ENCODE data around the gene PERCC1. TPM values are rescaled to one million over a fixed set of nuclear protein-coding genes. Genes with fewer than 3 reads are reported as not detected.
"Not testable (repeated sequence)": the region's sequence is repeated elsewhere in the genome, so short reads cannot be mapped to it uniquely, and the experiment has no call there.

PERCC1 gene
- total RNA-seq, 1 donor from 2014 or later = not detected

- H3K27ac ChIP-seq (ENCODE audit: low read depth, low read length) = no peak overlapping the region
- no peaks in the 10 kb centered on the region for H3K9me3 ChIP-seq (ENCODE audit: control insufficient read depth in 3 of 3, low read length in 3 of 3)
- no peaks in the 10 kb centered on the region for H3K27me3 ChIP-seq (ENCODE audit: control insufficient read depth in 3 of 3, insufficient read depth in 3 of 3, low read length in 3 of 3)
- peaks cover 0 to 6% (median 0%) of the 10 kb centered on the region in 3 donors for H3K36me3 ChIP-seq (ENCODE audit: control insufficient read depth in 3 of 3, insufficient read depth in 3 of 3, low read length in 3 of 3)
- H3K4me1 ChIP-seq (ENCODE audit: control insufficient read depth in 3 of 3, insufficient read depth in 3 of 3, low read length in 3 of 3) = peaks cover 18 to 42% (median 23%) of the 10 kb centered on the region in 3 donors
- H3K9ac ChIP-seq (ENCODE audit: low read depth in 1 of 3, low read length in 3 of 3) = no peak overlapping the region
- no peak overlapping the region for H3K4me3 ChIP-seq (ENCODE audit: low read length in 3 of 3)
These were observed 42.1 kb downstream of the PERCC1 start for GRCh38 chr16:1472974-1473373.

GRCh38 chr16:1474082-1474795 is 43.4 kb downstream of the PERCC1 start:
- peaks cover 0 to 6% (median 0%) of the 10 kb centered on the region in 3 donors for H3K36me3 ChIP-seq (ENCODE audit: control insufficient read depth in 3 of 3, insufficient read depth in 3 of 3, low read length in 3 of 3)
- H3K4me3 ChIP-seq (ENCODE audit: low read length in 3 of 3) = peak overlapping the region; percentile 85 to 89 (median 87)
- H3K4me1 ChIP-seq (ENCODE audit: control insufficient read depth in 3 of 3, insufficient read depth in 3 of 3, low read length in 3 of 3) = peaks cover 18 to 42% (median 23%) of the 10 kb centered on the region in 3 donors
- H3K27me3 ChIP-seq (ENCODE audit: control insufficient read depth in 3 of 3, insufficient read depth in 3 of 3, low read length in 3 of 3) = no peaks in the 10 kb centered on the region
- H3K27ac ChIP-seq (ENCODE audit: low read depth, low read length) = peak overlapping the region; percentile 93
- peak overlapping the region; percentile 89 to 99 (median 96) for H3K9ac ChIP-seq (ENCODE audit: low read depth in 1 of 3, low read length in 3 of 3)
- H3K9me3 ChIP-seq (ENCODE audit: control insufficient read depth in 3 of 3, low read length in 3 of 3) = no peaks in the 10 kb centered on the region

GRCh38 chr16:1474796-1475551 is 44.1 kb downstream of the PERCC1 start, which contains the start of gene CLCN7:
Gene CLCN7 (minus strand): TSS chr16:1475028. CDS start chr16:1474974, 54 bp downstream.
- peak within 1 kb of the TSS; percentile 93 for H3K27ac ChIP-seq (ENCODE audit: low read depth, low read length)
- peak within 1 kb of the TSS; percentile 89 to 99 (median 96) for H3K9ac ChIP-seq (ENCODE audit: low read depth in 1 of 3, low read length in 3 of 3)
- peaks cover 0 to 6% (median 0%) of the 10 kb centered on the region in 3 donors for H3K36me3 ChIP-seq (ENCODE audit: control insufficient read depth in 3 of 3, insufficient read depth in 3 of 3, low read length in 3 of 3)
- H3K4me3 ChIP-seq (ENCODE audit: low read length in 3 of 3) = peak within 1 kb of the TSS; percentile 85 to 89 (median 87)
- H3K4me1 ChIP-seq (ENCODE audit: control insufficient read depth in 3 of 3, insufficient read depth in 3 of 3, low read length in 3 of 3) = peaks cover 18 to 39% (median 23%) of the 10 kb centered on the region in 3 donors
- H3K27me3 ChIP-seq (ENCODE audit: control insufficient read depth in 3 of 3, insufficient read depth in 3 of 3, low read length in 3 of 3) = no peaks in the 10 kb centered on the region
- H3K9me3 ChIP-seq (ENCODE audit: control insufficient read depth in 3 of 3, low read length in 3 of 3) = no peaks in the 10 kb centered on the region

- H3K9me3 ChIP-seq (ENCODE audit: control insufficient read depth in 3 of 3, low read length in 3 of 3) = no peaks in the 10 kb centered on the region
- H3K27ac ChIP-seq (ENCODE audit: low read depth, low read length) = peak overlapping the region; percentile 93
- no peaks in the 10 kb centered on the region for H3K27me3 ChIP-seq (ENCODE audit: control insufficient read depth in 3 of 3, insufficient read depth in 3 of 3, low read length in 3 of 3)
- H3K4me3 ChIP-seq (ENCODE audit: low read length in 3 of 3) = peak overlapping the region; percentile 83 to 89 (median 87)
- peak overlapping the region; percentile 84 to 99 (median 96) for H3K9ac ChIP-seq (ENCODE audit: low read depth in 1 of 3, low read length in 3 of 3)
- H3K36me3 ChIP-seq (ENCODE audit: control insufficient read depth in 3 of 3, insufficient read depth in 3 of 3, low read length in 3 of 3) = peaks cover 0 to 6% (median 0%) of the 10 kb centered on the region in 3 donors
- H3K4me1 ChIP-seq (ENCODE audit: control insufficient read depth in 3 of 3, insufficient read depth in 3 of 3, low read length in 3 of 3) = peaks cover 15 to 36% (median 19%) of the 10 kb centered on the region in 3 donors
These were observed 44.8 kb downstream of the PERCC1 start for GRCh38 chr16:1475552-1476114.

GRCh38 chr16:1477033-1477432 is 46.2 kb downstream of the PERCC1 start:
- H3K27ac ChIP-seq (ENCODE audit: low read depth, low read length) = no peak overlapping the region
- peaks cover 0 to under 1% (median 0%) of the 10 kb centered on the region in 3 donors for H3K27me3 ChIP-seq (ENCODE audit: control insufficient read depth in 3 of 3, insufficient read depth in 3 of 3, low read length in 3 of 3)
- no peaks in the 10 kb centered on the region for H3K9me3 ChIP-seq (ENCODE audit: control insufficient read depth in 3 of 3, low read length in 3 of 3)
- H3K4me1 ChIP-seq (ENCODE audit: control insufficient read depth in 3 of 3, insufficient read depth in 3 of 3, low read length in 3 of 3) = peaks cover 13 to 23% (median 17%) of the 10 kb centered on the region in 3 donors
- H3K4me3 ChIP-seq (ENCODE audit: low read length in 3 of 3) = no peak overlapping the region
- no peaks in the 10 kb centered on the region for H3K36me3 ChIP-seq (ENCODE audit: control insufficient read depth in 3 of 3, insufficient read depth in 3 of 3, low read length in 3 of 3)
- H3K9ac ChIP-seq (ENCODE audit: low read depth in 1 of 3, low read length in 3 of 3) = no peak overlapping the region

GRCh38 chr16:1478937-1479336 is 48.1 kb downstream of the PERCC1 start:
- not testable (repeated sequence) for H3K27me3 ChIP-seq (ENCODE audit: control insufficient read depth in 3 of 3, insufficient read depth in 3 of 3, low read length in 3 of 3); H3K9me3 ChIP-seq (ENCODE audit: control insufficient read depth in 3 of 3, low read length in 3 of 3); H3K27ac ChIP-seq (ENCODE audit: low read depth, low read length); H3K36me3 ChIP-seq (ENCODE audit: control insufficient read depth in 3 of 3, insufficient read depth in 3 of 3, low read length in 3 of 3); H3K9ac ChIP-seq (ENCODE audit: low read depth in 1 of 3, low read length in 3 of 3); H3K4me3 ChIP-seq (ENCODE audit: low read length in 3 of 3)
- peaks cover 9 to 12% (median 11%) of the 10 kb centered on the region in 3 donors for H3K4me1 ChIP-seq (ENCODE audit: control insufficient read depth in 3 of 3, insufficient read depth in 3 of 3, low read length in 3 of 3)

- Histone ChIP-seq H3K36me3 (ENCODE audit: control insufficient read depth in 3 of 3, insufficient read depth in 3 of 3, low read length in 3 of 3) (no peaks in the 10 kb centered on the region), H3K27ac (ENCODE audit: low read depth, low read length) (no peak overlapping the region), H3K27me3 (ENCODE audit: control insufficient read depth in 3 of 3, insufficient read depth in 3 of 3, low read length in 3 of 3) (peaks cover 0 to 3% (median 3%) of the 10 kb centered on the region in 3 donors), H3K4me1 (ENCODE audit: control insufficient read depth in 3 of 3, insufficient read depth in 3 of 3, low read length in 3 of 3) (no peaks in the 10 kb centered on the region), H3K9ac (ENCODE audit: low read depth in 1 of 3, low read length in 3 of 3) (no peak overlapping the region), H3K4me3 (ENCODE audit: low read length in 3 of 3) (no peak overlapping the region), H3K9me3 (ENCODE audit: control insufficient read depth in 3 of 3, low read length in 3 of 3) (no peaks in the 10 kb centered on the region)
These were observed 51.3 kb downstream of the PERCC1 start for GRCh38 chr16:1481906-1482835.

All from skeletal muscle tissue (tissue), 4 donors.